ENCODE measurements around the gene NFIA. TPM values are rescaled to one million over a fixed set of nuclear protein-coding genes. Genes with fewer than 3 reads are reported as not detected.

The NFIA gene
- total and polyA plus RNA-seq, 9 of the 15 experiments (the other 6 are each of a cell fraction or from before 2014, with no cell fraction given) = 5.3 to 24.9 (median 9.8) TPM

DNA sequence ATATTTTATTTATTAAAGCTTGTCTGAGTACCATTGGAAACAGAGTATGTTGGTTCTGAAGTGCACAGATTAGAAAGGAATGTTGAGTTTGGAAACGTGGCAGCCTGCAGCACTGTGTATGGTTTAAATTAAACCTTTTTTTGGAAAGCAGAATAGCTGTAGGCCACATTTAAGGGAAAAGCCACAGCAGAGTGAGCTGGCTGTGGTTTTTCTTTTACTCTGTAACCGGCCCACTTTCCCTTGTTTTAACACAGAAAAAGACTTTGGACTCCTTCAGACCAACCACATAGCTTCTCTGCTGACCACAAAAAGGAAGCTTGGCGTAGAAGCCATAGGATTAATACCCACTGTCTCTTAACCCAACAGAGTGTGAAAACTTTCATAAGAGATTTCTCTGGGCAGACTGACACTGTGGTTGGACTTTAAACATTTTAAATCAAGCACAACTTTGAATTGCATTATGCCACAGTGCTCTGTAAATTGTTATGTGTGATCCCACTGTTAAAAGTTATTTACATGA is 75.2 kb downstream of the NFIA start (continued):
- no peak for TF ChIP-seq SFPQ (IDR thresholded peaks at IDR 0.05; ENCODE audit: low read depth, low read length)
- TF ChIP-seq, protein P1, sequence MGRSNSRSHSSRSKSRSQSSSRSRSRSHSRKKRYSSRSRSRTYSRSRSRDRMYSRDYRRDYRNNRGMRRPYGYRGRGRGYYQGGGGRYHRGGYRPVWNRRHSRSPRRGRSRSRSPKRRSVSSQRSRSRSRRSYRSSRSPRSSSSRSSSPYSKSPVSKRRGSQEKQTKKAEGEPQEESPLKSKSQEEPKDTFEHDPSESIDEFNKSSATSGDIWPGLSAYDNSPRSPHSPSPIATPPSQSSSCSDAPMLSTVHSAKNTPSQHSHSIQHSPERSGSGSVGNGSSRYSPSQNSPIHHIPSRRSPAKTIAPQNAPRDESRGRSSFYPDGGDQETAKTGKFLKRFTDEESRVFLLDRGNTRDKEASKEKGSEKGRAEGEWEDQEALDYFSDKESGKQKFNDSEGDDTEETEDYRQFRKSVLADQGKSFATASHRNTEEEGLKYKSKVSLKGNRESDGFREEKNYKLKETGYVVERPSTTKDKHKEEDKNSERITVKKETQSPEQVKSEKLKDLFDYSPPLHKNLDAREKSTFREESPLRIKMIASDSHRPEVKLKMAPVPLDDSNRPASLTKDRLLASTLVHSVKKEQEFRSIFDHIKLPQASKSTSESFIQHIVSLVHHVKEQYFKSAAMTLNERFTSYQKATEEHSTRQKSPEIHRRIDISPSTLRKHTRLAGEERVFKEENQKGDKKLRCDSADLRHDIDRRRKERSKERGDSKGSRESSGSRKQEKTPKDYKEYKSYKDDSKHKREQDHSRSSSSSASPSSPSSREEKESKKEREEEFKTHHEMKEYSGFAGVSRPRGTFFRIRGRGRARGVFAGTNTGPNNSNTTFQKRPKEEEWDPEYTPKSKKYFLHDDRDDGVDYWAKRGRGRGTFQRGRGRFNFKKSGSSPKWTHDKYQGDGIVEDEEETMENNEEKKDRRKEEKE (IDR thresholded peaks at IDR 0.05; ENCODE audit: borderline replicate concordance in 1 of 2, control insufficient read depth in 1 of 2, low read depth in 2 of 2, low read length in 1 of 2) = no peak
- TF ChIP-seq U2AF2 (optimal IDR thresholded peaks at IDR 0.05; ENCODE audit: low read depth, low read length) = no peak

DNA sequence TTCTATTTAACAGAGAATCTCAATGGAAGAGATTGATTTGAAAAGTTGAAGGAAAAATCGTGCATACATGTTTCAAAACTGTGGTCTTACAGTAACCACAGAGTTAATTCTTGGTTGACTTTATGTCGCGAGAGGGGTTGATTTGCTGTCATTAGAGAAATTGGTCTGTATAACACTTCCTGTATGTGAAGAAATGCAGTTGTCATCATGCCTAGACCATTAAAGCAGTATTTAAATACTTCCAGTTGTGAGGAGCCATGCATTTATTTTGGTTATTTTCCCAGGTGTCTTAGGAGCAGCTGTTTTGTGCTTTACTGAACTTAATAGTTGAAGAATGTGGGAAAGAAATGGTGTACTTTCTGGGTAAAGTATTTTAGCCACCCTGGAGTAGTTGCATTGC is 76.2 kb downstream of the NFIA start:
- in situ Hi-C loops (cut with MboI) = no loop called here
- Histone ChIP-seq H3K9me3 (replicated peaks; ENCODE audit: control insufficient read depth, insufficient read depth, low read depth, low read length) (no peaks in the 10 kb centered on the region), H3K4me3 (no peak overlapping the region), H3K4me2 (ENCODE audit: insufficient read depth, low read length) (no peak overlapping the region), H4K20me1 (replicated peaks; ENCODE audit: control insufficient read depth, insufficient read depth, low read length) (no peaks in the 10 kb centered on the region), H2AFZ (ENCODE audit: low read depth, low read length) (no peak overlapping the region), H3K9me1 (ENCODE audit: control insufficient read depth, insufficient read depth, low read length) (no peaks in the 10 kb centered on the region), H3K36me3 (ENCODE audit: control insufficient read depth, insufficient read depth, low read length) (peaks cover 23% of the 10 kb centered on the region), H3K79me2 (ENCODE audit: control insufficient read depth, insufficient read depth, low read length) (peaks cover 68% of the 10 kb centered on the region), H3K27me3 (ENCODE audit: control insufficient read depth in 2 of 2, insufficient read depth in 2 of 2, low read length in 2 of 2) (no peaks in the 10 kb centered on the region), H3K27ac (ENCODE audit: extremely low read depth, low read depth, low read length) (no peak overlapping the region), H3K4me1 (replicated peaks in 1 of 2; ENCODE audit: control insufficient read depth in 2 of 2, insufficient read depth in 2 of 2, low read length in 2 of 2) (peaks cover 6 to 43% of the 10 kb centered on the region in 2 experiments), H3K9ac (ENCODE audit: insufficient read depth in 1 of 2, low read depth in 2 of 2, low read length in 2 of 2) (no peak overlapping the region)
- intact Hi-C loops (cut with micrococcal nuclease) = no loop called here
- FAIRE-seq = peak; percentile 56
- WGBS (ENCODE audit: insufficient coverage, low coverage, missing lambda C conversion rate) = 76% methylated on average over 3 of the region's 3 CpGs
- POLR2A ChIA-PET = interaction anchor here (0.9 to 5.1 kb wide), 5 partner anchors 10 to 109 kb away, joined by 3 to 25 read pairs (median 12); no protein-coding TSS in a partner anchor
- CTCF ChIA-PET (ENCODE audit: low intra/inter-chr PET ratio) = no interaction called here
- no peak for ATAC-seq
- no peak for DNase-seq (ENCODE audit: extremely low read depth in 1 of 4, low spot score in 3 of 4)
- BruUV-seq (replicated peaks) = no TSS peak
- TF ChIP-seq SETDB1 (IDR thresholded peaks at IDR 0.05; ENCODE audit: low read length) = no peak
- no peak for TF ChIP-seq ZBTB33 (CRISPR knock-in tag; IDR thresholded peaks at IDR 0.05)
- TF ChIP-seq NFIC (IDR thresholded peaks at IDR 0.05) = no peak
- no peak for TF ChIP-seq SRSF9 (IDR thresholded peaks at IDR 0.05; ENCODE audit: borderline replicate concordance, low read depth, low read length)
- no peak for TF ChIP-seq SNIP1 (IDR thresholded peaks at IDR 0.05; ENCODE audit: low read depth)
- no peak for TF ChIP-seq WHSC1 (IDR thresholded peaks at IDR 0.05; ENCODE audit: low read length)
- TF ChIP-seq, protein P2, sequence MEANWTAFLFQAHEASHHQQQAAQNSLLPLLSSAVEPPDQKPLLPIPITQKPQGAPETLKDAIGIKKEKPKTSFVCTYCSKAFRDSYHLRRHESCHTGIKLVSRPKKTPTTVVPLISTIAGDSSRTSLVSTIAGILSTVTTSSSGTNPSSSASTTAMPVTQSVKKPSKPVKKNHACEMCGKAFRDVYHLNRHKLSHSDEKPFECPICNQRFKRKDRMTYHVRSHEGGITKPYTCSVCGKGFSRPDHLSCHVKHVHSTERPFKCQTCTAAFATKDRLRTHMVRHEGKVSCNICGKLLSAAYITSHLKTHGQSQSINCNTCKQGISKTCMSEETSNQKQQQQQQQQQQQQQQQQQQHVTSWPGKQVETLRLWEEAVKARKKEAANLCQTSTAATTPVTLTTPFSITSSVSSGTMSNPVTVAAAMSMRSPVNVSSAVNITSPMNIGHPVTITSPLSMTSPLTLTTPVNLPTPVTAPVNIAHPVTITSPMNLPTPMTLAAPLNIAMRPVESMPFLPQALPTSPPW (CRISPR knock-in tag; IDR thresholded peaks at IDR 0.05) = no peak
- no peak for TF ChIP-seq HDAC2 (IDR thresholded peaks at IDR 0.05)
